HG03378 (cell line): ENCODE data around the gene BTF3.

Source experiments
- ATAC-seq: cut with Tn5 transposase; IDR thresholded peaks from one replicate; pipeline ENCODE4 v1.9.1; 2021; ENCODE audit warnings: mild to moderate bottlenecking, moderate library complexity; ENCODE audit not compliant: unreplicated experiment

The BTF3 gene

DNA sequence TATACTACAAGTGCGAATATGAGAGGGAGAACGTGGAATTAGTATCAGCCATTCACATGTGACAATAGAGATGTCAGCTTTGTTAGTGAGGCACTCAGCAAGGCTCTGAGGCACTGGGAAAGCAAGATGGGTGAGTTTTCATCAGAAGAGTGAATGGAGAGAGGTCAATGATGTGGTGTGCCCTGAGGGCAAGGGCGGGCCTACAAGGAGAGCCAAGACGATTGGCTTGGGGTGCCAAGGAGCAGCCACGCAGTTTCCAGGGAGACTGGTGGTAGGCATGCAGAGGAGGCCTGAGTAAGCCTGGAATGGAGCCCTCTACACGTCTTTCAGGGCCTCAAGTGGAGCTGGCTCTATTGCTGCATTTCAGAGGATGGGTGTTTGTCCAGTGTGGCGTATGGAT is 24.7 kb downstream of the BTF3 start:
- no peak for ATAC-seq

DNA sequence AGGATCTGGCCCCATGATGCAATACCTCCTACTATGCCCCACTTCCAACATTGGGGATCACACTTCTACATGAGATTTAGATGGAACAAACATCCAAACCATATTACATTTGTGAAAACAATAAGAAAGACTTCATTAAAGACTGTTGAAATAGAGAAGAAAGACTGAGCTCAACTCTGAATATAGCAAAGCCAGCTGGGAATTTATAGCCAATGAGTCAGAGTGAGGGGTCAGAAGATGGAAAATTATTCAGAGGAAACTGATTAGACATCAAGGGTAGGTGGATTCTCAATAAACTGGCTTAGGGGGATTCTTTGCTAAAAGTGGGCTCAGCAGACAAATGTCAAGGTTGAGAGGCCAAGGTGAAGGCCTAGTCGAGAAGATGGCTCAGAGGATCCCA is 25.6 kb downstream of the BTF3 start:
- ATAC-seq = no peak

DNA sequence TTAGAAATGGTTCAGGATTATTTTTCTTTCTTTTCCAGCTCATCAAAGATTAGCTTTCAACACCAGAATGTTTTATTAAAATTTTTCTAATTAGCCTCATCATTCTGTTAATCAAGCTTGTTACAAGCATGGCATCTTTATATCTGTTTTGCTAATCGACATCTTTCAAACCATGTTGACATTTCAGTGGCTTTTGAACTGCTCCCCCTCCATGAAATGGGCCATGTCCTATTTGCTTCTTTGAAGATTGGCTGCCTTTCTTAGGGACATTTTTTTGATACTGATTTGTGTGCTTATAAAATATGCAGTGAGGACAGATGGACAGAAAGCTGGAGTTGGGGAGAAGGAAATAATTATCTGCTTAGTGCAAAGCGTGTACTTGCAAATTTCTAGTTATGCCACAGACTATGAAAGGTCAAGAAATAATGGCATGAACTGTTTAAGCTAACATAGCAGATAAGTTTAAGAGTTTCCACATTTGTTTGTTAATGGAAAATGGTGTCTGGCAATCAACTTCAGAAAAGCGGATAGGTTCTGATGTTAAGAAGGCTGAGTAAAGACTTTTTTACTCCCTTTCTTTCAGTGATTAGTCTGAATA is 27.5 kb downstream of the BTF3 start:
- no peak for ATAC-seq

DNA sequence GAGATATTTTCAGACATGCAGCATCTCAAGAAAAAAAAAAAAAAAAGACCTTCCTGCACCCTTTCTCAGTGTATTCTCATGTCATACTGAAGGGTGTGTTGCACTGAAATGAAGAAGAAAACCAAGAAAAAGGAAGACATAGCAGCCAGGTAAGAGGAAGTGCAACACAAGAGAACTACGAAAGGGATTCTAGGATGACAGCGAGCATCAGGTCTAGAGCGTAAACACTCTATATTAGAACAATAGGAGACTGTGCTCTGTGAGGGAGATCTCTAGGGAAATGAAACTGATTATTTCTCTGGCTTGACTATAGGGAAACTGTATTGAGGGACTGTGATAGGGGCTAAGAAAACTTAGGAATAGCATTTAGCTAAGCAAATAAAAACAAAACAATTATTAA is 30.0 kb downstream of the BTF3 start:
- ATAC-seq = no peak

DNA sequence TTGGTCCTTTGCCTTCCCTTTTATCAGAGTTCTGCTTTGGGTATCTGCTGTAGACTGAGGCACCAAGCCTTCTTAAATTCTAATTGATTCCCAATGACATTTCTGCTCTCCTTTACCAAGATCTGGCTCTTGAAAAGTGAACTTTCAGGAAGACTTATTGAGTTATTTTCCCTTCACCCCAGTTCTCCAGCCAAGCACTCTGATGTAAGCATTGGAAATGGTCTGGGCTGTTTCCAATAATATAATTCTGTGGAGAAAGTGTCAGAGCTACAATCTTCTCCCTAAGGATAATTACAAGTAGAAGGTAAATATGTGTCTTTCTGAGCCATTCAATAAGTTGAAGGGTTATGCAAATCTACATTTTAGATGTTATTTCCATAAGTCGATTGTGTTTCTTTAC is 30.8 kb downstream of the BTF3 start:
- no peak for ATAC-seq

DNA sequence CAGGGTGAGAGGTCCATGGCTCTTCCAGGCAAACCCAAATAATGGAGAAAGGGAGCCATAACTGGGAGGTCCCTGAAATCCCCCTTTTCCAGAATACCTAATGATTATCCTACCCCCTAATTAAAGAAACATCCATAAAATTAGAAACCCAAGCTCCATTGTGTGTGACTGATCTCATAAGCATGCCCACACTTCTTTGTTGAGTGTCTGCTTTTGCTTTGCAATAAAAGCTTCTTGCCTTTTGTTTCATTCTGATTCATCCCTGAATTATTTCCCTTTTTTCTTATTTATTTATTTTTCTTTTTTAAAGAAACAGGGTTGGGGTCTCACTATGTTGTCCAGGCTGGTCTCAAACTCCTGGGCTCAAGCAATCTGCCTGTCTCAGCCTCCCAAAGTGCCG is 33.1 kb downstream of the BTF3 start:
- no peak for ATAC-seq

DNA sequence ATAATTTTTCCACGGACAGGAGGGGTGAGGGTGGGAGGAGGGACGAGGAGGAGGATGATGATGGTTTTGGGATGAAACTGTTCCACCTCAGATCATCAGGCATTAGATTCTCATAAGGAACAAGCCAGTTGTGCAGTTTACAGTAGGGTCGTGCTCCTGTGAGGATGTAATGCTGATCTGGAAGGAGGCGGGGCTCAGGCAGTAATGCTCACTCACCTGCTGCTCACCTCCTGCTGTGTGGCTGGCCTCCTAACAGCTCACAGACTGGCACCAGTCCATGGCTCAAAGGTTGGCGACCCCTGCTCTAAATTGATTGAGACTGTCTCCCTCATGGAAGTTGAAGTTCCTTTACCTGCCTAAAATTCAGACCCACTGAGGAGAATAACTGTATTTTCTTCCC is 34.0 kb downstream of the BTF3 start:
- ATAC-seq = no peak

DNA sequence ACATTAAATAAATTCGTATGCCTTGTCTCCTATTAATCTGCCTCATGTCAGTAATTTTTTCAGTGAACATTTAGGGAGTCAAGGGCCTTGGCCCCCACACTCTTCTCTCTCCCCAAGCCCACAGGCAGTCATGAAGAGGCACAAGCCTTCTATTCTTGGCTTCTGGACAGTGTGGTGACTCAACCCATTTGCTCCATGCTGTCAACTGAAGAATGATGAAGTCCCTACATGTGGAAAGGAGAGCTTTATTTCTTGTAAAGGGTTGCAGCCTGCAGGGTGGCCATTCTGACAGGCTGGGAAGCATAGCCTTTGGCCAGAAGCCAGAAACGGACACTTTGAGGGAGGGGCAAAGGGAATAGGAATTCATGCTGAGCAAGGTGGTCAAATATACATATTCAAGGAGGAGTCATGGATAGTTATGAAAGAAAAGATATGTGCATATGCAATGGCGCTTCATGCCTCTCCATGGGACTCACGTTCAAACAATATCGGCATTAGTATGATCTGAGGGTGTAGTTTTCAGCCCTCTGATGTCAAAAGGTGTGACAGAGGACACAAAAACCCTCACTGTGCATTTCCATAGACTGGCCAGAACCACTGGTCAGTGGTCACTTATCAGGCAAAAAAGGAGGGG is 35.9 kb downstream of the BTF3 start:
- ATAC-seq = no peak

DNA sequence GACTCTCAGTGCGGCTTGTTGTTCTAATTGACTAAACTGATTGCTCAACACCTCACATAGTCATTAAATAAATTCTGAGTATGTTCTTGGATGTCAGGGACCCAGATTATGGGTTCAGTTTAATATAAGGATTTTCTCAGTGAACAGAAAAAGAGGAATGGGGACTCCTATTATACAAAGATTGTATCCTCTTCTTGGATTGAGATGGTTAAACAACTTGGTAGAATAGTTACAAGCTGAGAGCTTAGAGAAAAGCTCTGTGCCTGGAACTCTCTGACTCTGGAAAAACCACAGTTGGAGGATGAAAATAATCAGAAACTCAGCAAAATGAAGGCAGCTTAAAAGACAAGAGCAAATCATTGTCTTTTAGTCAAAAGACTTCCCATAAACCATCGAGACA is 36.7 kb downstream of the BTF3 start:
- ATAC-seq = no peak

DNA sequence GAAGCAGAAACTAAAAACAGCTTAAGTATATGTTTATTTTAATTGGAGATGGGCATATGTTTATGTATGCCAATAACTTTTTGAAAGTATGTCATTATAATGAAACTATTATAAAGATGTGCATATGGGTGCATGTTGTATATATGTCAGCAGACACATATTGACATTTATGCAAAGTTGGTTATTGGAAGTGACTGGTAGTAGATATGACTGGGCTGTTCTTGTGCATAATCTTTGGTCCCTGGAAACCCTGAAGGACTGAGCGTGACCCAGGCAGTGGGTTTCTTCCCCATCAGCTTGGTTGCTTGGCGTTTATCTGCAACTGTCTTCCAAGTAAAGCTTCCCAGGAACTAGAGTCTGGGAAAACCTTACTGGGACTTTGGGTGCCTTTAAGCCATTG is 41.5 kb downstream of the BTF3 start:
- ATAC-seq = no peak

DNA sequence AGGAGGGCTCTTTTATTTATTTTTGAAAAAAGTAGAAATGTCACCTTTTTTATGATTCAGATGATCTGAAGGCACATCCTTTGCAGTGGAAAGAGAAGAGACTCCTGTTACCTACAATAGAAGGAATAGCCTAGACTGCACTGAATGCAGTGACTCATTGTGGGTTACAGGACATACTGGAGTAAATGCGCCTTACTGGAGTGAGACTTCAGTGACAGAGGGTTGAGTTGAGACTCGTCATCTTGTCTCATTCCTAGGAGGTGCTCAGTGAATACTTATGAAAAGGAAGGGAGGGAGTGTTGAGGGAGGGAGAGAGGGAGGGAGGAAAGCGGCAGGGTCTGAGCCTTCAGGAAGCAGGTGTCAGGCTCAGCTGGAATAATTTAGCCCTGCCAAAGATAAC is 42.0 kb downstream of the BTF3 start:
- ATAC-seq = no peak

DNA sequence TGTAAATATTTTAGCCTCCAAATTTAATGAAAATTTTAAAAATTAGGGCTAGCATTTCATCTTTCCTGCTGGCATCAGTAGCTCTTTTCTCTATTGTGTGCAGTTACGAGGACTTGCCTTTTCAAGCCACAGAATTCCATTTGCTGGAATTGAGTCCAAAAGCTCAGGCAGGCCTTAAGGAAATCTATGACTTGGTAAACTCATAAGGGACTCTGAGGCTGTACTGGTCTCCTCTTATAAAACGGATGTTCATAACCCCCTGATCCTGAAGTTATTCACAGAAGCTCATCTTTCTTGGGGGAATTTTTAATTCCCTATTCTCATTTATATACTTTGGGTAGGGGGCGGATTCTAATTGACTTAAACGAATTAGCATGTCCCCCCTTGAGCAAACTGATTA is 43.8 kb downstream of the BTF3 start:
- ATAC-seq = no peak

DNA sequence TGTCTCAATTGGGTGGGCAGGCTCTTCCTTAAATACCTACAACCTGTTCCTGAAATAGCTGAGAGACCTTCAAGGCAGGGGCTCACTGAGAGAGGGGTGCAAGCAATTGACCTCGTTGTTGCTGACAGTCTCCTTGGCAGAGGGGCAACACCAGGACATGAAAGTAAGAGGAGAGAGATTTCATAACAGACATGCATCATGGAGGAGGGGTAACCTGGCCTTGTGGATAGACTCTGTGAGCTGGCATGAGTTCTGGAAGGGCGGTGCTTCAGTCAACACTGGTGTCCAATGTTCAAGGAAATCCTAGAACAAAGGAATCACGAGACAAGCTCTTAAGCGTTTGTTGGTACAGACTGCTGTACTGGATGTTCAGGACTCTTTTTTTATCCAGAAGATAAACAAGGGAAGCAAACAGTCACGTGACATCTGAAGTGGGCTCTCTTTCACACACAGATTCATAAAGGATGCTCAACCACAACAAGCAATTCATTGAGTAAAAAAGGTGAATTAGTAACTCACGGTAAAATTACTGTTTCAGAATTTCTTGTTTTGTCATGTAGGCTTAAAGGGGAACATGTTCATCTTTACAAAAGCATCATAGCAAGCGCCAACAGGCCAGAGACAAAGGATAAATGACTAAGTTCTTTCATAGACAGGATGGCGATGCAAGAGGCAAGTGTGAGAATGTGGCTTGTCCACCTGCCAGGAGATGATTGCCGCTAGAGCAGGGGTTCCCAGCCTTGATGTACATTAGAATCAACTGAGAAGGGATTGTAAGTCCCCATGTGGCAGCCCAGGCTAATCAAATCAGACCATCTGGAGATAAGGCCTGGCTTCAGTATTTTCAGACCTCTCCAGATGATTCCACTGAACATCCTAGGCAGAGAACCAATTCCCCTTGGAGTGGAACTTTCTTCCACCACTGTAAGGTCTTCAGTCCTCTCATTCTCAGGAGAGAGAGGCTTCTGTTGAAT is 46.5 kb downstream of the BTF3 start:
- no peak for ATAC-seq

DNA sequence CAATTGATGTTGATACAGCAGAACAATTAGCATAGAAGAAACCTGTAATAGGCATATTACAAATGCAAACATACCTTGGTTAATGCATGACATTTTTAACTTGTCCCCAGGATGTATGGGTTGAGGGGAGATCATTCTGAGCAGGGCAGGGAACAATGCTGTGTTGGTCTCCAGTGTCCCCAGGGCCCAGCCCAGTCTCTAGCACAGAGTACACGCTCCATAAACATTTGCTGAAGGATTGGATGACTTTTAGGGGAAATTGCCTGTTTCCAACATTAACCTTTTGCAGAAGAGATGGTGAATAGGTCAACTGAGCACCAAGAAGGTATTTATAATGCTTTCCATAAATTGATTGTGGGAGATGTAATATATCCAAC is 47.1 kb downstream of the BTF3 start:
- no peak for ATAC-seq

DNA sequence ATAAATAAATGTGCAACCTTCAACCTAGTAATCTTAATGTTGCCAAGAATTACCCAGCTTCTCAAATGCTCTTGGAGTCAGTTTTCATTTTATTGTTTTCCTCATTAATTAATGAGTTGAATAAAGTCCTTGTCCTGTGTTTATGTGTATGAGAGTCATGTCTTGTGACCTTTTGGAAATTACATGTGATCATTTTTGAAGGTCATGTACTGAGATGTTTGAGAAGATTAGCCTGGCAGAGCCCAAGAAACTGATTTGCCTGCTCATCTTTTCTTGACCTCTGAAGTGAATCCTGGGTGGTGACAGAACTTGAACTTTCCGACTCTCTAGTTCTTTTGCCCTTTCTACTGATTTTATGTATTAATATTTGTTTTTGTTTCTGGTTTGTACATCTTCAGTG is 51.8 kb downstream of the BTF3 start:
- no peak for ATAC-seq

DNA sequence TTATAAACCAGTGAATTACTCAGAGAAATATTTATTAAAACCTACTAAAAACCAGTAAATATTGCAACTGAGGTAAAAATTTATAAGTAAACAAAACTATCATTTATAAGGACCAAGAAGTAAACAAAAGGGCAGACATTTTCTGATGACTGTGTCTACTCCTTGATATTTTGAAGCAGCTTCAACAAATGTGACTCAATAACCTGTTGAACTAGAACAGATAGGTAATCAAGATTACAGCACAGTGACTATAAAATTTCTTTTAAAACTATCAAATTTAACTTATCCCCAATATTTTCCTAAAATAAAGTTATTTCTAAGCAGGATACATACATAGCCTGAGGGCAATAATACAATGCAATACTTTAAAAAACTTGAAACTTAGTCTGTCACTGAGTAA is 54.4 kb downstream of the BTF3 start:
- no peak for ATAC-seq
